ENCODE results near the gene FRMPD4. TPM values are rescaled to one million over a fixed set of nuclear protein-coding genes. Genes with fewer than 3 reads are reported as not detected.

The FRMPD4 gene
- total RNA-seq, 1 donor from 2014 or later = 0.07 TPM

- no peaks in the 10 kb centered on the region for H3K4me1 Mint-ChIP-seq
- H3K27ac Mint-ChIP-seq (ENCODE audit: unreplicated experiment) = no peak overlapping the region
- no peak for TF ChIP-seq CTCF (conservative IDR thresholded peaks at IDR 0.05)
- no peak overlapping the region for H3K4me3 Mint-ChIP-seq
- H3K36me3 Mint-ChIP-seq (ENCODE audit: low read depth) = no peaks in the 10 kb centered on the region
- no peaks in the 10 kb centered on the region for H3K27me3 Mint-ChIP-seq (ENCODE audit: low read depth)
- H3K9me3 Mint-ChIP-seq = peaks cover 7% of the 10 kb centered on the region
- DNase-seq (ENCODE audit: low read depth, low spot score) = no peak
Observed at GRCh38 chrX:12366440-12366839, 228.2 kb downstream of the FRMPD4 start.

- Mint-ChIP-seq H3K4me1 (no peaks in the 10 kb centered on the region), H3K27me3 (ENCODE audit: low read depth) (no peaks in the 10 kb centered on the region), H3K27ac (ENCODE audit: unreplicated experiment) (no peak overlapping the region), H3K9me3 (peaks cover 7% of the 10 kb centered on the region), H3K4me3 (no peak overlapping the region), H3K36me3 (ENCODE audit: low read depth) (no peaks in the 10 kb centered on the region)
- DNase-seq (ENCODE audit: low read depth, low spot score) = no peak
- no peak for TF ChIP-seq CTCF (conservative IDR thresholded peaks at IDR 0.05)
Observed at GRCh38 chrX:12367254-12367653, 229.0 kb downstream of the FRMPD4 start.

- peaks cover 2% of the 10 kb centered on the region for H3K9me3 Mint-ChIP-seq
- no peak overlapping the region for H3K4me3 Mint-ChIP-seq
Observed at GRCh38 chrX:12370497-12370986, 232.3 kb downstream of the FRMPD4 start.

GRCh38 chrX:12372111-12372510 lies 233.8 kb downstream of the FRMPD4 start:
- H3K36me3 Mint-ChIP-seq (ENCODE audit: low read depth) = no peaks in the 10 kb centered on the region
- H3K9me3 Mint-ChIP-seq = no peaks in the 10 kb centered on the region
- no peak overlapping the region for H3K4me3 Mint-ChIP-seq
- DNase-seq (ENCODE audit: low read depth, low spot score) = no peak
- H3K27me3 Mint-ChIP-seq (ENCODE audit: low read depth) = no peaks in the 10 kb centered on the region
- TF ChIP-seq CTCF (conservative IDR thresholded peaks at IDR 0.05) = no peak
- no peak overlapping the region for H3K27ac Mint-ChIP-seq (ENCODE audit: unreplicated experiment)
- no peaks in the 10 kb centered on the region for H3K4me1 Mint-ChIP-seq

More at GRCh38 chrX:12370497-12370986, 232.3 kb downstream of the FRMPD4 start:
- DNase-seq (ENCODE audit: low read depth, low spot score) = no peak
- H3K36me3 Mint-ChIP-seq (ENCODE audit: low read depth) = no peaks in the 10 kb centered on the region
- no peaks in the 10 kb centered on the region for H3K4me1 Mint-ChIP-seq
- no peak for TF ChIP-seq CTCF (conservative IDR thresholded peaks at IDR 0.05)
- H3K27me3 Mint-ChIP-seq (ENCODE audit: low read depth) = no peaks in the 10 kb centered on the region
- H3K27ac Mint-ChIP-seq (ENCODE audit: unreplicated experiment) = no peak overlapping the region

GRCh38 chrX:12374286-12374685 lies 236.0 kb downstream of the FRMPD4 start:
- Mint-ChIP-seq H3K27me3 (ENCODE audit: low read depth) (peaks cover 5% of the 10 kb centered on the region), H3K9me3 (no peaks in the 10 kb centered on the region), H3K4me3 (no peak overlapping the region), H3K4me1 (no peaks in the 10 kb centered on the region), H3K27ac (ENCODE audit: unreplicated experiment) (no peak overlapping the region), H3K36me3 (ENCODE audit: low read depth) (no peaks in the 10 kb centered on the region)
- no peak for DNase-seq (ENCODE audit: low read depth, low spot score)
- TF ChIP-seq CTCF (conservative IDR thresholded peaks at IDR 0.05) = no peak

- Mint-ChIP-seq H3K9me3 (no peaks in the 10 kb centered on the region), H3K4me3 (no peak overlapping the region), H3K36me3 (ENCODE audit: low read depth) (no peaks in the 10 kb centered on the region), H3K4me1 (no peaks in the 10 kb centered on the region), H3K27ac (ENCODE audit: unreplicated experiment) (no peak overlapping the region), H3K27me3 (ENCODE audit: low read depth) (peaks cover 5% of the 10 kb centered on the region)
- DNase-seq (ENCODE audit: low read depth, low spot score) = no peak
- no peak for TF ChIP-seq CTCF (conservative IDR thresholded peaks at IDR 0.05)
Observed at GRCh38 chrX:12378253-12378652, 240.0 kb downstream of the FRMPD4 start.
